Right lobe of liver (tissue), 6 donors: ENCODE data around the gene CPSF7. TPM values are rescaled to one million over a fixed set of nuclear protein-coding genes. Genes with fewer than 3 reads are reported as not detected.
"Not testable (repeated sequence)": the region's sequence is repeated elsewhere in the genome, so short reads cannot be mapped to it uniquely, and the experiment has no call there.

Source experiments
- ATAC-seq, 4 donors: fragments of 200-7000 bp; cut with Tn5 transposase; one replicate each; pipeline ENCODE4 v1.9.1; 2020; ENCODE audit warnings: mild to moderate bottlenecking in 4 of 4, moderate library complexity in 4 of 4
- DNase-seq, 3 donors: peaks; one replicate each; pipeline ENCODE4 v3.0.0-alpha.2; 2020
- H3K27ac ChIP-seq, 3 donors: fragments of 200-600 bp; one replicate each; pipeline ENCODE4 v1.8.0; 2022
- H3K27me3 ChIP-seq, 2 donors: fragments of 200-600 bp; one replicate each; pipeline ENCODE4 v1.8.0; 2022
- H3K36me3 ChIP-seq, 4 donors: fragments of 200-600 bp; sonication (generic) in 1 of 4; one replicate each; pipeline versions ENCODE4 v1.5.1 to v1.8.0; 2017 to 2022; ENCODE audit warnings: control low read depth in 1 of 4
- H3K4me1 ChIP-seq, 4 donors: fragments of 200-600 bp; sonication (generic) in 1 of 4; one replicate each; pipeline versions ENCODE4 v1.5.1 to v1.8.0; 2017 to 2022; ENCODE audit warnings: control low read depth in 1 of 4
- H3K4me3 ChIP-seq, 3 donors: fragments of 200-600 bp; one replicate each; pipeline ENCODE4 v1.8.0; 2022
- H3K9me3 ChIP-seq, 4 donors: fragments of 200-600 bp; sonication (generic) in 1 of 4; one replicate each; pipeline versions ENCODE4 v1.5.1 to v1.8.0; 2017 to 2022; ENCODE audit warnings: control low read depth in 1 of 4
- POLR2A ChIP-seq: fragments of 450-650 bp; IDR thresholded peaks from one replicate; pipeline ENCODE4 v1.6.1; 2017; ENCODE audit warnings: antibody characterized with exemption, mild to moderate bottlenecking
- WGBS: methylation state at CpG from one replicate; pipeline ENCODE4 v1.1.6; 2018; ENCODE audit warnings: low coverage, low lambda C conversion rate; ENCODE audit not compliant: insufficient coverage; ENCODE audit errors: missing lambda C conversion rate; 5-methylcytosine and 5-hydroxymethylcytosine counted together
- intact Hi-C, 2 donors: fragments of 100-400 bp; cut with DNase I; formaldehyde crosslinking; loops; one replicate each; pipeline versions ENCODE4 v1.11.2 to v1.14.1; 2022
- total RNA-seq, 6 experiments: library from RNA; depleted of rRNA in 2 of 6; stranded (reverse); fragments of >200 nt in 2 of 6; fragmentation: NEBNext Ultra II Directional in 3 of 6; extraction: Animal tissue kit (Norgen Biotek cat#: 25700) in 3 of 6; gene quantifications; one replicate each; pipeline versions ENCODE4 v1.1.0 to v1.2.4, GENCODE V29; 2016 to 2023
- TF ChIP-seq, protein P1 (sequence below), 4 donors: fragments of 200-600 bp in 3 of 4; fragments of 450-650 bp in 1 of 4; IDR thresholded peaks; one replicate each; pipeline versions ENCODE4 v1.5.1 to v1.8.0; 2016 to 2022; ENCODE audit warnings: antibody characterized with exemption in 4 of 4, mild to moderate bottlenecking in 2 of 4
- donor health status: DM: no; HTN: yes; CAD: no.
- donor health status: DM: no; HTN: no; CAD: no.
- donor health status: DM: no; HTN: no; CAD: no.
- donor health status: DM: no; HTN: yes; CAD: no.
- donor health status: DM: no; HTN: yes; CAD: no.

Gene CPSF7
- total RNA-seq, 6 experiments from 2014 or later = 16.7 to 52.0 (median 31.7) TPM

- no peak overlapping the region for H3K27ac ChIP-seq
- TF ChIP-seq, protein P1, sequence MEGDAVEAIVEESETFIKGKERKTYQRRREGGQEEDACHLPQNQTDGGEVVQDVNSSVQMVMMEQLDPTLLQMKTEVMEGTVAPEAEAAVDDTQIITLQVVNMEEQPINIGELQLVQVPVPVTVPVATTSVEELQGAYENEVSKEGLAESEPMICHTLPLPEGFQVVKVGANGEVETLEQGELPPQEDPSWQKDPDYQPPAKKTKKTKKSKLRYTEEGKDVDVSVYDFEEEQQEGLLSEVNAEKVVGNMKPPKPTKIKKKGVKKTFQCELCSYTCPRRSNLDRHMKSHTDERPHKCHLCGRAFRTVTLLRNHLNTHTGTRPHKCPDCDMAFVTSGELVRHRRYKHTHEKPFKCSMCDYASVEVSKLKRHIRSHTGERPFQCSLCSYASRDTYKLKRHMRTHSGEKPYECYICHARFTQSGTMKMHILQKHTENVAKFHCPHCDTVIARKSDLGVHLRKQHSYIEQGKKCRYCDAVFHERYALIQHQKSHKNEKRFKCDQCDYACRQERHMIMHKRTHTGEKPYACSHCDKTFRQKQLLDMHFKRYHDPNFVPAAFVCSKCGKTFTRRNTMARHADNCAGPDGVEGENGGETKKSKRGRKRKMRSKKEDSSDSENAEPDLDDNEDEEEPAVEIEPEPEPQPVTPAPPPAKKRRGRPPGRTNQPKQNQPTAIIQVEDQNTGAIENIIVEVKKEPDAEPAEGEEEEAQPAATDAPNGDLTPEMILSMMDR (IDR thresholded peaks at IDR 0.05) = peak; percentile 75 to 93 (median 85)
- no peak for TF ChIP-seq POLR2A
- 31% methylated on average over 4 of the region's 7 CpGs for WGBS
- DNase-seq (peak; percentile 83 to 86 (median 85)), ATAC-seq (peak; percentile 93 to 99 (median 96))
- H3K4me1 ChIP-seq = no peaks in the 10 kb centered on the region
- no peak overlapping the region for H3K4me3 ChIP-seq
- no peaks in the 10 kb centered on the region for H3K9me3 ChIP-seq
- no peaks in the 10 kb centered on the region for H3K27me3 ChIP-seq
- H3K36me3 ChIP-seq = peaks cover 0 to 29% (median 15%) of the 10 kb centered on the region in 4 donors
- intact Hi-C loops = no loop called here
These were observed 16.5 kb upstream of the CPSF7 start for GRCh38 chr11:61446211-61446651.

- intact Hi-C loops = no loop called here
- H3K27me3 ChIP-seq = no peaks in the 10 kb centered on the region
- no peaks in the 10 kb centered on the region for H3K9me3 ChIP-seq
- WGBS = 65% methylated on average over 3 of the region's 4 CpGs
- no peak for DNase-seq
- no peak for ATAC-seq
- H3K4me3 ChIP-seq = no peak overlapping the region
- no peak overlapping the region for H3K27ac ChIP-seq
- no peaks in the 10 kb centered on the region for H3K4me1 ChIP-seq
- TF ChIP-seq, protein P1 (IDR thresholded peaks at IDR 0.05) = no peak
- no peak for TF ChIP-seq POLR2A
- H3K36me3 ChIP-seq = peaks cover 0 to 31% (median 15%) of the 10 kb centered on the region in 4 donors
These were observed 15.7 kb upstream of the CPSF7 start for GRCh38 chr11:61445516-61445915.

- no peak for ATAC-seq
- peaks cover 8 to 49% (median 27%) of the 10 kb centered on the region in 4 donors for H3K36me3 ChIP-seq
- no peaks in the 10 kb centered on the region for H3K27me3 ChIP-seq
- H3K4me1 ChIP-seq = no peaks in the 10 kb centered on the region
- no peak overlapping the region for H3K27ac ChIP-seq
- H3K9me3 ChIP-seq = no peaks in the 10 kb centered on the region
- no peak for TF ChIP-seq POLR2A
- TF ChIP-seq, protein P1 (IDR thresholded peaks at IDR 0.05) = no peak
- H3K4me3 ChIP-seq = no peak overlapping the region
- intact Hi-C loops = no loop called here
- 71% methylated on average over 5 of the region's 6 CpGs for WGBS
- no peak for DNase-seq
These were observed 12.8 kb upstream of the CPSF7 start for GRCh38 chr11:61442616-61443015.

DNA sequence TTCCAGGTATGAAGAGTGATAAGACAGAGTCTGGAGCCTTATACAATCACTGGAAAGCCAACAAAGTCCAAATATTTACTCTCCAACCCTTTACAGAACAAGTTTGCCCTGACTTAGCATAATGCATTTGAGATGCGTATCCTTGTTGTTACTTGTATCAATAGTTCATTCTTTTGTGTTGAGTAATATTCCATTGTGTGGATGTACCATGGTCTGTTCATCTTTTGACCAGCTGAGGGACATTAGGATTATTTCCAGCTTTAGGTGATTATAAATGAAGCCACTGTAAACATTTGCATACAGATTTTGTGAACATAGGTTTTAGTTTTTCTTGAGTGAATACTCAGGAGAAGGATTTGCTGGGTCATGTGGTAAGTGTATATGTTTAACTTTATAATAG, 9.8 kb upstream of the CPSF7 start:
- H3K4me1 ChIP-seq = no peaks in the 10 kb centered on the region
- no peak overlapping the region for H3K27ac ChIP-seq
- TF ChIP-seq, protein P1 (IDR thresholded peaks at IDR 0.05) = no peak
- no peak for TF ChIP-seq POLR2A
- 100% methylated on average over 1 of the region's 1 CpG for WGBS
- DNase-seq (no peak), ATAC-seq (no peak)
- intact Hi-C loops = no loop called here
- H3K4me3 ChIP-seq = no peak overlapping the region
- H3K36me3 ChIP-seq = peaks cover 8 to 40% (median 18%) of the 10 kb centered on the region in 4 donors
- no peaks in the 10 kb centered on the region for H3K27me3 ChIP-seq
- no peaks in the 10 kb centered on the region for H3K9me3 ChIP-seq

DNA sequence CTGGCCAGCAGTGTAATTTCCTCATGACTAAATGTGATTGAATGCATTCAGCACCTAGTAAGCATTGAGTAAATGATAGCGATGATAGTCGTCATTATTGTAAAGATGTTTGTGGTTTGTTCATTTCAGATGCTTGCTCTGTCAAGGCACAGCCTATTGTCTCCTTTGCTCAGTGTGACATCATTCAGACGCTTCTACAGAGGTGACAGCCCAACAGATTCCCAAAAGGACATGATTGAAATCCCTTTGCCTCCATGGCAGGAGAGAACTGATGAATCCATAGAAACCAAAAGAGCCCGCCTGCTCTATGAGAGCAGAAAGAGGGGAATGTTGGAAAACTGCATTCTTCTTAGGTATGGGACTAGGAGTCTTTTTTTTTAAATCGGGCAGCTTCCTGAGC, 7.7 kb upstream of the CPSF7 start:
- H3K36me3 ChIP-seq = peaks cover 8 to 40% (median 15%) of the 10 kb centered on the region in 4 donors
- intact Hi-C loops = no loop called here

GRCh38 chr11:61430839-61431238, 1.1 kb upstream of the CPSF7 start:
- 40% methylated on average over 5 of the region's 10 CpGs for WGBS
- intact Hi-C loops, ATAC-seq, H3K27me3 ChIP-seq, H3K9me3 ChIP-seq: not testable (repeated sequence)
- peak overlapping the region in 1 of 3 donors; percentile 80 for H3K27ac ChIP-seq
- H3K36me3 ChIP-seq = peaks cover 2 to 26% (median 13%) of the 10 kb centered on the region in 4 donors
- H3K4me3 ChIP-seq = peak overlapping the region; percentile 77 to 93 (median 87)
- peak in 1 of 3 donors; percentile 27 for DNase-seq
- H3K4me1 ChIP-seq = peaks cover 0 to 32% (median 7%) of the 10 kb centered on the region in 4 donors

More for the DNA sequence above, 7.7 kb upstream of the CPSF7 start:
- H3K4me3 ChIP-seq = no peak overlapping the region
- no peak for DNase-seq
- H3K27ac ChIP-seq = no peak overlapping the region
- TF ChIP-seq, protein P1 (IDR thresholded peaks at IDR 0.05) = no peak
- no peak for TF ChIP-seq POLR2A
- 98% methylated on average over 5 of the region's 5 CpGs for WGBS
- peaks cover 0 to 2% (median 0%) of the 10 kb centered on the region in 4 donors for H3K4me1 ChIP-seq
- no peak for ATAC-seq
- no peaks in the 10 kb centered on the region for H3K27me3 ChIP-seq
- no peaks in the 10 kb centered on the region for H3K9me3 ChIP-seq
